ENCODE data around the gene SH3D19. TPM values are rescaled to one million over a fixed set of nuclear protein-coding genes. Genes with fewer than 3 reads are reported as not detected.

The SH3D19 gene
- total RNA-seq, 4 donors from 2014 or later, result 35.1 to 113 (median 38.6) TPM

DNA sequence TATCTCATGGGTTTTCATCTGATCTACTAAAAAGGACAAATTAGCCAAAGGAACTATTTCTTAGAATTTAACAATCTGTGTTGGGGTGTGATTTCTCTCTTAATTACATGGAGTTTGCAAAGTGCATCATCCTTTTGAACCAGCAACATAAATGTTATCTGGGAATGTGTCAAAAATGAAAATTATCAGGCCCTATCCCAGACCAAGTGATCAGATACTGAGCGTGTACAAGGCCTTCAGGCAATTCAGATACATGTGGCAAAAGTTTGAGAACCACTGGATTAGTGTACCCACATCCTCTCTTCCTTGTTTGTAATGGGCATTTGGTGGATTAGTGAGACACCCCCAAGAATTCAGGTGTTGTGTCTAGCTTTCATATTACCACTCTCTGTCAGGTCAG lies 3.8 kb downstream of the SH3D19 start:
- Histone ChIP-seq H3K4me1 (peaks cover 10 to 74% (median 13%) of the 10 kb centered on the region in 3 donors), H3K27me3 (peaks cover 0 to 13% (median 0%) of the 10 kb centered on the region in 4 donors), H3K36me3 (no peaks in the 10 kb centered on the region), H3K4me3 (no peak overlapping the region), H3K9me3 (no peaks in the 10 kb centered on the region), H3K27ac (peak overlapping the region in 2 of 4 donors; percentile 32 to 96)
- intact Hi-C loops (cut with DNase I), result no loop called here
- TF ChIP-seq POLR2A (IDR thresholded peaks at IDR 0.05), result no peak
- 42 to 71% methylated on average over 1 of the region's 1 CpG for WGBS, 2 donors
- no peak for DNase-seq

GRCh38 chr4:151319490-151319889 lies 5.9 kb downstream of the SH3D19 start:
- DNase-seq, result no peak
- no peaks in the 10 kb centered on the region for H3K9me3 ChIP-seq
- peaks cover 10 to 83% (median 26%) of the 10 kb centered on the region in 3 donors for H3K4me1 ChIP-seq
- H3K4me3 ChIP-seq, result no peak overlapping the region
- no peaks in the 10 kb centered on the region for H3K27me3 ChIP-seq
- no peak overlapping the region for H3K27ac ChIP-seq
- TF ChIP-seq CTCF (IDR thresholded peaks at IDR 0.05), result no peak
- TF ChIP-seq POLR2A (IDR thresholded peaks at IDR 0.05), result no peak
- intact Hi-C loops (cut with DNase I), result no loop called here
- no peaks in the 10 kb centered on the region for H3K36me3 ChIP-seq
- WGBS, 2 donors, result 94 to 100% methylated on average over 1 of the region's 1 CpG

DNA sequence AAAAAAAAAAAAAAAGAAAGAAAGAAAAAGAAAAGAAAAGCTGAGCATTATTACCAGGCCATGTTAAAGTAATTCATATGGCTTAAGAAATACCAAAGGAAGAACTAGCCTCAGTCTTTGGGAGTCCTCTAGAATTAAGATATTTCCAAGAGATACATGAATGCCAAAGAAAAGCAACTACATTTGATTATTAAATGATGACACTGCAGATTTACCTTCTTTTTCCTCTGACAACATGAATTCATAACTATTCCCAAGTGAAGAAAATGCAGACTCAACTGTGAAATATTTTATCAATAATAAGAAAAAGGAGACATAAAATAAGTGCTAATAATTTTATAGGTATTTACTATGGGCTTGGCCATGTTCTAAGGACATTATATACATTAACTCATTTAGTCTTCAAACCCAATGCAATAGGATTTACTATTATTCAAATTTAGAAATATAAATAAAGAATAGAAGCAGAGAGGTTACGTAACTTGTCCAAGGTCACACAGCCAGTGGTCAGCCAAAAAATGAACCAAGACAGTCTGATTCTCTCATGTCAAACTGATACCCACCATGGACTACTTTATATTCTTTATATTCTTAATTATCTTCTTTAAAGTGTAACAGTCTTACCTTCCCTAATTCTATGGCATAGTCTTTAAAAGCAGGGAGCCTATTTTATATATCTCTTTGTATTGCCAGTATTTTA lies 6.9 kb downstream of the SH3D19 start:
- 91 to 93% methylated on average over 1 of the region's 1 CpG for WGBS, 2 donors

GRCh38 chr4:151316645-151317044 lies 8.8 kb downstream of the SH3D19 start:
- H3K9me3 ChIP-seq, result no peaks in the 10 kb centered on the region
- 58 to 64% methylated on average over 2 of the region's 2 CpGs for WGBS, 2 donors
- no peaks in the 10 kb centered on the region for H3K36me3 ChIP-seq
- H3K27ac ChIP-seq, result no peak overlapping the region
- DNase-seq, result no peak
- no peak for TF ChIP-seq CTCF (IDR thresholded peaks at IDR 0.05)
- no peak for TF ChIP-seq POLR2A (IDR thresholded peaks at IDR 0.05)
- intact Hi-C loops (cut with DNase I), result no loop called here
- H3K27me3 ChIP-seq, result no peaks in the 10 kb centered on the region
- no peak overlapping the region for H3K4me3 ChIP-seq
- peaks cover 0 to 57% (median 18%) of the 10 kb centered on the region in 3 donors for H3K4me1 ChIP-seq

More for the DNA sequence above, 6.9 kb downstream of the SH3D19 start:
- Histone ChIP-seq H3K4me1 (peaks cover 3 to 75% (median 31%) of the 10 kb centered on the region in 3 donors), H3K4me3 (no peak overlapping the region), H3K27ac (no peak overlapping the region), H3K27me3 (no peaks in the 10 kb centered on the region), H3K9me3 (no peaks in the 10 kb centered on the region), H3K36me3 (no peaks in the 10 kb centered on the region)
- no peak for TF ChIP-seq POLR2A (IDR thresholded peaks at IDR 0.05)
- TF ChIP-seq CTCF (IDR thresholded peaks at IDR 0.05), result no peak
- no peak for DNase-seq
- intact Hi-C loops (cut with DNase I), result no loop called here

DNA sequence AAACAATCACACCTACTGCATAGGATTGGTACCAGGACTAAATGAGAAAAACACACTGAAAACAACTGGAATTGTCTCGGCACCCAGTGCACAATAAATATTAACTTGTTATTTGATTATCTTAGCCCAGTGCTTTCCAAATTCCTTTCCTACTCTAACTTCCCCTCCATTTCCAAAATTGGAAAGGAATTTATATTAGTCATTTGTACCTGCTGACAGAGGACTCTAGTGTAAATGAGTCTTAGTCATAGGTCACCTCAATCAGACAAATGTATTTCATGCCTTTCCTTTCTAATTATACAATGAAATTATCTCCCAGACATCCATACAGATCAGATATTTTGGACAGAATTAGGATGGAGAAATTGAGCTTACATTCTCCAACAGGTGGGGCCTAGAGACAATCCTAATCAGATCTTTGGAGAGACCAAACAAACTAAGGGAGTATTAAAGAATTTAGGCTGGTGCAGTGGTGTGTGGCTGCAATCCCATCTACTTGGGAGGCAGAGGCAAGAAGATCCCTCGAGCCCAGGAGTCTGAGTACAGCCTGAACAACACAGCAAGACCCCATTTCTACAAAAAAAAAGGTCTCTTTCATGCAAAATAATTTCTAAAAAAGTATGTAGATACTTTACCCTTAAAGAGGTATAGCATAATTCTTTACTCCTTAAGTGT lies 10.1 kb downstream of the SH3D19 start:
- WGBS, 2 donors, result 21 to 37% methylated on average over 2 of the region's 2 CpGs
- H3K27ac ChIP-seq, result peak overlapping the region in 3 of 4 donors; percentile 6 to 58 (median 21)

More for the DNA sequence above, 10.1 kb downstream of the SH3D19 start:
- Histone ChIP-seq H3K4me3 (no peak overlapping the region), H3K4me1 (peaks cover 0 to 45% (median 18%) of the 10 kb centered on the region in 3 donors), H3K9me3 (no peaks in the 10 kb centered on the region), H3K27me3 (no peaks in the 10 kb centered on the region), H3K36me3 (no peaks in the 10 kb centered on the region)
- TF ChIP-seq POLR2A (IDR thresholded peaks at IDR 0.05), result no peak
- TF ChIP-seq CTCF (IDR thresholded peaks at IDR 0.05), result no peak
- intact Hi-C loops (cut with DNase I), result no loop called here
- no peak for DNase-seq

Measured in esophagus squamous epithelium (tissue), 5 donors.